ENCODE measurements around the gene C10orf105.

GRCh38 chr10:71735709-71736569 is 16.4 kb upstream of the C10orf105 start:
- TF ChIP-seq POLR2AphosphoS5 (IDR thresholded peaks at IDR 0.05; ENCODE audit: low read depth, low read length) (no peak), POLR2A (IDR thresholded peaks at IDR 0.05; ENCODE audit: low read depth, low read length) (no peak), TAF1 (IDR thresholded peaks at IDR 0.05; ENCODE audit: low read depth, low read length) (no peak), PAX5 (IDR thresholded peaks at IDR 0.05; ENCODE audit: insufficient read depth, low read length, severe bottlenecking) (no peak)

Data from GM12891 (cell line).